Common myeloid progenitor, CD34-positive (primary cell): ENCODE results near the gene BTRC.

Source experiments
- CTCF ChIA-PET: fragments of 350-600 bp; sonication (Branson Sonifier 250); formaldehyde crosslinking; loops from one replicate; lab custom pipeline; 2021; ENCODE audit warnings: antibody characterized with exemption; lab: Charles Lee
- POLR2A ChIA-PET: fragments of 350-600 bp; sonication (Branson Sonifier 250); formaldehyde crosslinking; loops from one replicate; lab custom pipeline; 2021; ENCODE audit warnings: antibody characterized with exemption; lab: Charles Lee
- DNase-seq, 3 donors: peaks; one replicate each; pipeline versions ENCODE4 v3.0.0 to v3.0.0-alpha.2; 2013
- H3K27ac ChIP-seq, 2 experiments: 1 replicate in 1 of 2; 2 replicates in 1 of 2; pipeline ENCODE4 v1.7.0; 2013; ENCODE audit warnings: inconsistent platforms in 2 of 2, low read length in 2 of 2, mild to moderate bottlenecking in 2 of 2, low read depth in 1 of 2, moderate library complexity in 1 of 2; ENCODE audit not compliant: severe bottlenecking in 2 of 2, insufficient read depth in 1 of 2, poor library complexity in 1 of 2
- H3K27me3 ChIP-seq, 5 experiments: replicated peaks in 2 of 5; 1 replicate in 3 of 5; 2 replicates in 2 of 5; pipeline versions ENCODE4 v1.6.1 to v1.7.0; 2013; ENCODE audit warnings: low read length in 4 of 5, mild to moderate bottlenecking in 2 of 5, moderate library complexity in 2 of 5, inconsistent platforms in 1 of 5; ENCODE audit not compliant: insufficient read depth in 5 of 5, control insufficient read depth in 4 of 5
- H3K36me3 ChIP-seq, 4 experiments: 1 replicate in 2 of 4; 2 replicates in 2 of 4; pipeline versions ENCODE4 v1.6.1 to v1.7.0; 2013; ENCODE audit warnings: low read length in 3 of 4, control low read depth in 1 of 4, mild to moderate bottlenecking in 1 of 4; ENCODE audit not compliant: control insufficient read depth in 4 of 4, insufficient read depth in 4 of 4
- H3K4me1 ChIP-seq, 4 experiments: 1 replicate in 3 of 4; 2 replicates in 1 of 4; pipeline versions ENCODE4 v1.6.1 to v1.7.1; 2013; ENCODE audit warnings: low read length in 3 of 4, mild to moderate bottlenecking in 3 of 4, control low read depth in 1 of 4, inconsistent platforms in 1 of 4, moderate library complexity in 1 of 4; ENCODE audit not compliant: control insufficient read depth in 4 of 4, insufficient read depth in 4 of 4; ENCODE audit errors: control extremely low read depth in 1 of 4
- H3K4me3 ChIP-seq, 7 experiments: 1 replicate in 4 of 7; 2 replicates in 3 of 7; pipeline versions ENCODE4 v1.5.1 to v1.7.0; 2013; ENCODE audit warnings: mild to moderate bottlenecking in 7 of 7, low read length in 6 of 7, moderate library complexity in 6 of 7, inconsistent platforms in 2 of 7, low read depth in 2 of 7, control low read depth in 1 of 7; ENCODE audit not compliant: insufficient read depth in 4 of 7, control insufficient read depth in 1 of 7; ENCODE audit errors: extremely low read depth in 1 of 7
- H3K9me3 ChIP-seq, 5 experiments: 1 replicate in 4 of 5; 2 replicates in 1 of 5; pipeline versions ENCODE4 v1.6.1 to v1.7.1; 2013; ENCODE audit warnings: low read length in 4 of 5, mild to moderate bottlenecking in 2 of 5, inconsistent platforms in 1 of 5, low read depth in 1 of 5, moderate library complexity in 1 of 5; ENCODE audit not compliant: control insufficient read depth in 4 of 5, insufficient read depth in 2 of 5; ENCODE audit errors: control extremely low read depth in 1 of 5
- WGBS: methylation state at CpG from one replicate; pipeline ENCODE4 v1.1.5; 2013; ENCODE audit not compliant: insufficient coverage; 5-methylcytosine and 5-hydroxymethylcytosine counted together

BTRC gene

GRCh38 chr10:101569622-101570427, 215.9 kb downstream of the BTRC start:
- WGBS: 1% methylated on average over 38 of the region's 56 CpGs
- peaks cover 4 to 59% (median 28%) of the 10 kb centered on the region in 5 experiments for H3K27me3 ChIP-seq
- no peaks in the 10 kb centered on the region for H3K36me3 ChIP-seq
- no peak overlapping the region for H3K27ac ChIP-seq
- H3K4me3 ChIP-seq: peak overlapping the region; percentile 24 to 82 (median 66)
- ChIA-PET CTCF (interaction anchor here (0.6 to 4.2 kb wide), 29 partner anchors 10 to 355 kb away, joined by 3 to 31 read pairs (median 4); partner anchors contain the start of genes DPCD and POLL), POLR2A (no interaction called here)
- DNase-seq: peak; percentile 67 to 79 (median 77)
- peaks cover 0 to 25% (median 22%) of the 10 kb centered on the region in 4 experiments for H3K4me1 ChIP-seq
- peaks cover 0 to 4% (median 0%) of the 10 kb centered on the region in 5 experiments for H3K9me3 ChIP-seq

- Histone ChIP-seq H3K27ac (no peak overlapping the region), H3K9me3 (peaks cover 0 to 4% (median 0%) of the 10 kb centered on the region in 5 experiments), H3K27me3 (peaks cover 4 to 51% (median 25%) of the 10 kb centered on the region in 5 experiments), H3K36me3 (no peaks in the 10 kb centered on the region), H3K4me3 (peak overlapping the region; percentile 27 to 82 (median 66)), H3K4me1 (peaks cover 0 to 25% (median 22%) of the 10 kb centered on the region in 4 experiments)
- ChIA-PET POLR2A (interaction anchor here (0.5 to 1.2 kb wide), 3 partner anchors 34 to 129 kb away, joined by 3 read pairs; no protein-coding TSS in a partner anchor), CTCF (interaction anchor here (0.6 to 4.2 kb wide), 29 partner anchors 9 to 361 kb away, joined by 3 to 31 read pairs (median 5); partner anchors contain the start of genes DPCD and POLL)
- 11% methylated on average over 21 of the region's 37 CpGs for WGBS
- peak in 1 of 3 donors; percentile 58 for DNase-seq
Observed at GRCh38 chr10:101570428-101571270, 216.7 kb downstream of the BTRC start.

GRCh38 chr10:101571271-101571925, 217.4 kb downstream of the BTRC start:
- ChIA-PET CTCF (interaction anchor here (0.8 to 4.2 kb wide), 25 partner anchors 9 to 362 kb away, joined by 3 to 31 read pairs (median 5); partner anchors contain the start of genes DPCD and POLL), POLR2A (interaction anchor here (0.7 to 1.2 kb wide), 2 partner anchors 35 to 77 kb away, joined by 3 read pairs; no protein-coding TSS in a partner anchor)
- no peak for DNase-seq
- 93% methylated on average over 7 of the region's 8 CpGs for WGBS
- H3K4me3 ChIP-seq: peak overlapping the region in 2 of 7 experiments; percentile 81 to 82
- H3K27me3 ChIP-seq: peaks cover 4 to 44% (median 20%) of the 10 kb centered on the region in 5 experiments
- no peaks in the 10 kb centered on the region for H3K36me3 ChIP-seq
- no peak overlapping the region for H3K27ac ChIP-seq
- peaks cover 0 to 22% (median 19%) of the 10 kb centered on the region in 4 experiments for H3K4me1 ChIP-seq
- peaks cover 0 to 4% (median 0%) of the 10 kb centered on the region in 5 experiments for H3K9me3 ChIP-seq

GRCh38 chr10:101572126-101572525, 218.2 kb downstream of the BTRC start:
- H3K36me3 ChIP-seq: peaks cover 0 to 5% (median 2%) of the 10 kb centered on the region in 4 experiments
- peaks cover 0 to 16% (median 15%) of the 10 kb centered on the region in 4 experiments for H3K4me1 ChIP-seq
- ChIA-PET CTCF (interaction anchor here (1.5 to 4.2 kb wide), 6 partner anchors 8 to 358 kb away, joined by 4 to 31 read pairs (median 21); no protein-coding TSS in a partner anchor), POLR2A (no interaction called here)
- peaks cover 0 to 4% (median 0%) of the 10 kb centered on the region in 5 experiments for H3K9me3 ChIP-seq
- no peak overlapping the region for H3K4me3 ChIP-seq
- H3K27ac ChIP-seq: no peak overlapping the region
- peaks cover under 1 to 37% (median 17%) of the 10 kb centered on the region in 5 experiments for H3K27me3 ChIP-seq
- 100% methylated on average over 2 of the region's 7 CpGs for WGBS
- DNase-seq: peak in 1 of 3 donors; percentile 11

GRCh38 chr10:101572785-101573184, 218.8 kb downstream of the BTRC start:
- no peak for DNase-seq
- ChIA-PET CTCF (no interaction called here), POLR2A (no interaction called here)
- H3K4me3 ChIP-seq: no peak overlapping the region
- peaks cover 0 to 4% (median 0%) of the 10 kb centered on the region in 5 experiments for H3K9me3 ChIP-seq
- peaks cover 0 to 16% (median 15%) of the 10 kb centered on the region in 4 experiments for H3K4me1 ChIP-seq
- no peak overlapping the region for H3K27ac ChIP-seq
- WGBS: 100% methylated on average over 2 of the region's 2 CpGs
- H3K27me3 ChIP-seq: peaks cover 0 to 30% (median 11%) of the 10 kb centered on the region in 5 experiments
- H3K36me3 ChIP-seq: peaks cover 0 to 6% (median 4%) of the 10 kb centered on the region in 4 experiments
